Small intestine (tissue), 7 donors: ENCODE measurements around the gene PRKCA. TPM values are rescaled to one million over a fixed set of nuclear protein-coding genes. Genes with fewer than 3 reads are reported as not detected.

ENCODE experiments used
- DNase-seq, 2 donors: peaks; one replicate each; pipeline versions ENCODE4 v3.0.0 to v3.0.0-alpha.2; 2013
- FAIRE-seq: peaks from 2 replicates; lab custom pipeline; 2012; peaks lifted over from hg19 to GRCh38; lab: Jason Lieb, UNC
- H3K27ac ChIP-seq, 3 donors: one replicate each; pipeline ENCODE4 v1.5.1; 2013; ENCODE audit warnings: low read length in 2 of 3, mild to moderate bottlenecking in 2 of 3, control low read depth in 1 of 3, inconsistent platforms in 1 of 3, low read depth in 1 of 3, moderate library complexity in 1 of 3
- H3K27me3 ChIP-seq, 3 donors: one replicate each; pipeline ENCODE4 v1.6.1; 2013; ENCODE audit warnings: low read length in 3 of 3, inconsistent platforms in 1 of 3; ENCODE audit not compliant: control insufficient read depth in 3 of 3, insufficient read depth in 3 of 3
- H3K36me3 ChIP-seq, 3 donors: one replicate each; pipeline ENCODE4 v1.6.1; 2013; ENCODE audit warnings: low read length in 3 of 3, inconsistent platforms in 1 of 3, low read depth in 1 of 3, mild to moderate bottlenecking in 1 of 3, moderate library complexity in 1 of 3; ENCODE audit not compliant: control insufficient read depth in 3 of 3, insufficient read depth in 2 of 3
- H3K4me1 ChIP-seq, 3 donors: one replicate each; pipeline ENCODE4 v1.6.1; 2013; ENCODE audit warnings: low read length in 2 of 3, inconsistent platforms in 1 of 3, low read depth in 1 of 3, mild to moderate bottlenecking in 1 of 3, moderate library complexity in 1 of 3; ENCODE audit not compliant: control insufficient read depth in 3 of 3, insufficient read depth in 2 of 3
- H3K4me3 ChIP-seq, 3 donors: one replicate each; pipeline ENCODE4 v1.5.1; 2013; ENCODE audit warnings: low read length in 3 of 3, control low read depth in 1 of 3, inconsistent platforms in 1 of 3, low read depth in 1 of 3, mild to moderate bottlenecking in 1 of 3, moderate library complexity in 1 of 3
- H3K9me3 ChIP-seq, 2 donors: one replicate each; pipeline ENCODE4 v1.6.1; 2013; ENCODE audit warnings: low read depth in 1 of 2, low read length in 1 of 2; ENCODE audit not compliant: control insufficient read depth in 2 of 2, insufficient read depth in 1 of 2
- WGBS, 3 donors: extraction: QIAGEN DNeasy Blood & Tissue Kit; methylation state at CpG; one replicate each; pipeline ENCODE4 v1.1.7; 2013; 5-methylcytosine and 5-hydroxymethylcytosine counted together
- polyA plus RNA-seq, 4 donors: library from polyadenylated mRNA; stranded (reverse) in 3 of 4; unstranded in 1 of 4; fragments of 200-250 nt in 3 of 4; fragments of 120-200 nt in 1 of 4; gene quantifications; one replicate each; pipeline versions ENCODE4 v1.2.1 to v1.2.3, GENCODE V29; 2013
- donor health status: healthy with polysubstance abuse.
- donor health status: control.
- donor health status: control.
- donor health status: Bipolar disorder and iron deficiency.
- donor health status: healthy.

Gene PRKCA
- polyA plus RNA-seq, 4 donors: 11.3 to 26.6 (median 22.9) TPM

- H3K9me3 ChIP-seq: peaks cover 0 to 10% of the 10 kb centered on the region in 2 donors
- H3K4me3 ChIP-seq: no peak overlapping the region
- no peak overlapping the region for H3K27ac ChIP-seq
- FAIRE-seq (no peak), DNase-seq (peak; percentile 21 to 61)
- H3K36me3 ChIP-seq: no peaks in the 10 kb centered on the region
- peaks cover 5 to 16% (median 10%) of the 10 kb centered on the region in 3 donors for H3K4me1 ChIP-seq
- no peaks in the 10 kb centered on the region for H3K27me3 ChIP-seq
- 69 to 76% (median 75%) methylated on average over 7 of the region's 7 CpGs for WGBS, 3 donors
Observed at GRCh38 chr17:66552371-66552770, 250.0 kb downstream of the PRKCA start.

- FAIRE-seq (no peak), DNase-seq (no peak)
- Histone ChIP-seq H3K27ac (no peak overlapping the region), H3K4me1 (no peaks in the 10 kb centered on the region), H3K9me3 (peaks cover 0 to 12% of the 10 kb centered on the region in 2 donors), H3K36me3 (peaks cover 0 to under 1% (median 0%) of the 10 kb centered on the region in 3 donors), H3K27me3 (no peaks in the 10 kb centered on the region), H3K4me3 (no peak overlapping the region)
- 90 to 95% (median 95%) methylated on average over 2 of the region's 2 CpGs for WGBS, 3 donors
Observed at GRCh38 chr17:66555605-66556004, 253.2 kb downstream of the PRKCA start.

DNA sequence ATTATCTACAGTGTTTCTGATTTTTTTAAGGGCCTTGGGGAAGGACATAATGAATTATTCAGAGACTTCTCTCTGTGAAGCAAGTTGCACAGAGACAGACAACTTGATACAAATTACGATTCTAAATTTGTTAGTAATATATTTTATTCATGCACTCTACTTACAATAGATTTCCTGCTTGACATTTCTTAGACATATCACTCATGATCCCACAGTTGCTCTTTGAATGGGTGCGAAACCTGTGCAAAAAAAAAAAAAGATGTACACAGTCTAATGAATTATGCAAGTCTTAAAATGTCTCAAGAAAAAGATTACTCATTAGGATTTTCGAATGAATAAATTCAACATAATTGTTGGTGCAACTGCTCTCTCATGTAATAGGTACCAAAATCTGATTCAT is 254.8 kb downstream of the PRKCA start:
- H3K36me3 ChIP-seq: peaks cover 0 to 2% (median 0%) of the 10 kb centered on the region in 3 donors
- DNase-seq (no peak), FAIRE-seq (no peak)
- no peak overlapping the region for H3K27ac ChIP-seq
- no peaks in the 10 kb centered on the region for H3K27me3 ChIP-seq
- H3K9me3 ChIP-seq: peaks cover 0 to 15% of the 10 kb centered on the region in 2 donors
- no peaks in the 10 kb centered on the region for H3K4me1 ChIP-seq
- no peak overlapping the region for H3K4me3 ChIP-seq
- whole genome bisulfite sequencing, 3 donors: 90 to 93% (median 91%) methylated on average over 3 of the region's 3 CpGs

- WGBS, 3 donors: 87 to 94% (median 90%) methylated on average over 8 of the region's 8 CpGs
- peaks cover 0 to 10% of the 10 kb centered on the region in 2 donors for H3K9me3 ChIP-seq
- H3K36me3 ChIP-seq: peaks cover 0 to 2% (median 0%) of the 10 kb centered on the region in 3 donors
- no peaks in the 10 kb centered on the region for H3K4me1 ChIP-seq
- no peaks in the 10 kb centered on the region for H3K27me3 ChIP-seq
- no peak for FAIRE-seq
- DNase-seq: no peak
- no peak overlapping the region for H3K27ac ChIP-seq
- H3K4me3 ChIP-seq: no peak overlapping the region
Observed at GRCh38 chr17:66557886-66558285, 255.5 kb downstream of the PRKCA start.

GRCh38 chr17:66560691-66561090 is 258.3 kb downstream of the PRKCA start:
- no peak overlapping the region for H3K27ac ChIP-seq
- H3K4me1 ChIP-seq: no peaks in the 10 kb centered on the region
- FAIRE-seq (no peak), DNase-seq (no peak)
- WGBS, 3 donors: 94 to 98% (median 96%) methylated on average over 7 of the region's 7 CpGs
- no peaks in the 10 kb centered on the region for H3K27me3 ChIP-seq
- no peak overlapping the region for H3K4me3 ChIP-seq
- peaks cover 0 to 2% (median 0%) of the 10 kb centered on the region in 3 donors for H3K36me3 ChIP-seq
- H3K9me3 ChIP-seq: peaks cover 0 to 10% of the 10 kb centered on the region in 2 donors

DNA sequence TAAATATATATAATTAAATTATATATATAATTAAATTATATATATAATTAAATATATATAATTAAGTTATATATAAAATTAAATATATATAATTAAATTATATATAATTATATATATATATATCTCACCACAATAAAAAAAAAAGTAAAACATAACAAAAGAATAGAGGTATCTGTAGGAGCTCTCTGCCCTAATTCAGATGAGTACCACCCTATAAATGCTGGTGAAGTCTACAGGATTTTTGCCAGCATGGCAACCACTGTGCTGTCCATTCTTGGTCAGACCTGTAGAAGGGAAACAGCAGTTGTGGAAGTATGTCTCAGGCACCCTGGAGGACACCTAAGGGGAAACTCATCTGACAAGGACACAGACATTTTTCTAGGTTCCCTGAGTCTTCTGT is 259.7 kb downstream of the PRKCA start:
- no peak overlapping the region for H3K27ac ChIP-seq
- H3K9me3 ChIP-seq: peaks cover 0 to 10% of the 10 kb centered on the region in 2 donors
- no peaks in the 10 kb centered on the region for H3K4me1 ChIP-seq
- peak; percentile 98 for FAIRE-seq
- no peaks in the 10 kb centered on the region for H3K27me3 ChIP-seq
- H3K4me3 ChIP-seq: no peak overlapping the region
- DNase-seq: no peak
- peaks cover 0 to 2% (median 0%) of the 10 kb centered on the region in 3 donors for H3K36me3 ChIP-seq

DNA sequence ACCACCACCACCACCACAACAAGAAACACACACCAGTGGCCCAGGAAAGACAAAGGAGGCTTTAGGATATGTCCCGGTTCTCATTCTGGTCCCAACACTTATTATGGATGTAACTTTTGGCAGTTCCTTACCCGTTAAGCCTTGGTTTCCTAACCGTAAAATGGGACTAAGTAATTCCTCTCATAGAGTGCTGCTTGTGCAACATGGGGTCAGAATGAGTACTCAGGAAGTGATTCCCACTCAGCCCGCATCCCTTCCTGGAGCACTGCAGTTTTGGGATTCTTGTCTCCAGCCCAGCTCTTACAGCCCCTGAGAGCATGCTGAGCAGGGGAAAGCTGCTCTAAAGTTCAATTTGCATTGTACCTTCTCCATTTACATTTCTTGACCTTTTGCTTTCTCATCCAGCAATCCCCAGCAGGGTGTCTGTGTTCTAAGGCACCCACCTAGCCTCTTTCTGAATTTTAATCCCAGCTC is 262.6 kb downstream of the PRKCA start:
- H3K9me3 ChIP-seq: peaks cover 0 to 10% of the 10 kb centered on the region in 2 donors
- WGBS, 3 donors: 90 to 92% (median 91%) methylated on average over 4 of the region's 4 CpGs
- no peak for DNase-seq
- peaks cover 0 to 4% (median 0%) of the 10 kb centered on the region in 3 donors for H3K4me1 ChIP-seq
- H3K27ac ChIP-seq: no peak overlapping the region
- H3K36me3 ChIP-seq: peaks cover 0 to 2% (median 0%) of the 10 kb centered on the region in 3 donors
- H3K4me3 ChIP-seq: no peak overlapping the region
- no peak for FAIRE-seq
- H3K27me3 ChIP-seq: no peaks in the 10 kb centered on the region

DNA sequence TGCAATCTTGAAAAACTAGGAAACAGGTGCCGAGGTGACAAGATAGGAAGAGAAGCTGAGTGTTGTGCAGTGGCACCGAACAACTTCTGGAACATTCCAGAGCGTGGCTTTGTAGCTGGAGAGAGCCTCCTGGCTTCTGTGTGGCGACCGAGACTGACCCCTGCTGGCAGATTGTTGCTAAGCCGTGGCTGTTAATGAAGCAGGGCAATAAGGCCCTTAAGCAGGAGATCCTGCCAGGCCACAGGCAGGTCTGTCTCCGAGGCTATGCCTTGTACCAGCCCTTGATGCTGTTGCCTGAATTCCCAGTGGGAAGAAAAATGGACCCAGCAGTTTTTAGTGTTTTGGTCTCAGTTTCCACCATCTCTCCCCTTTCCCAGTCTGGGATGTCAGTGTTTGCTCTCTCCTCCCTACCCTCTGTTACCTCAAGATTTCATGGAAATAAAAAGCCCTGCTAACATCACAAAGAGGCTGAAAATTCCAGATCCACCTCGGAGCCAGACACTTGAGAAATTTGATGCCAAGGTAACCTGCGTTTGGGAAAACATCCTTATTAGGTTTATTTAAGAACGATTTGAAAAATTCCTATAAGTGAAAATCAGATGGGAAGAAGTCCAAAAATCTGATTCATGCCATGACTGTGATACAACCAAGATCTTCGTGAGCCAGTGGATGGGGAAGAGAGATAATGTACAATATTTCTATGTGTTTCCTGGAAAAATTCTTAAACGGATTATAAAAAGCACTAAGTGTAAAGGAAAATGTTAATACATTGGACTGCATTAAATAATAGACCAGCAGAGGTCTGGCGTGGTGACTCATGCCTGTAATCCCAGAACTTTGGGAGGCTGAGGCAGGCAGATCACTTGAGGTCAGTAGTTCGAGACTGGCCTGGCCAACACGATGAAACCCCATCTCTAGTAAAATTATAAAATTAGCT is 265.1 kb downstream of the PRKCA start:
- DNase-seq (peak; percentile 80 to 84), FAIRE-seq (no peak)
- H3K4me3 ChIP-seq: no peak overlapping the region
- H3K4me1 ChIP-seq: peaks cover 0 to 4% (median 0%) of the 10 kb centered on the region in 3 donors
- H3K27ac ChIP-seq: no peak overlapping the region
- H3K27me3 ChIP-seq: no peaks in the 10 kb centered on the region
- H3K36me3 ChIP-seq: no peaks in the 10 kb centered on the region
- WGBS, 3 donors: 48 to 58% (median 56%) methylated on average over 15 of the region's 15 CpGs
- no peaks in the 10 kb centered on the region for H3K9me3 ChIP-seq
